Astrocyte (in vitro differentiated cells and primary cell): ENCODE measurements around the gene MEIOB. TPM values are rescaled to one million over a fixed set of nuclear protein-coding genes. Genes with fewer than 3 reads are reported as not detected.

Experiments
- DNase-seq: peaks from one replicate; pipeline ENCODE4 v3.0.0-alpha.2; 2010; ENCODE audit warnings: low read depth
- FAIRE-seq: peaks from 2 replicates; lab custom pipeline; 2011; peaks lifted over from hg19 to GRCh38; lab: Jason Lieb, UNC
- H2AFZ ChIP-seq: 2 replicates; pipeline ENCODE4 v1.6.0; 2012; ENCODE audit warnings: low read depth, low read length, inconsistent platforms
- H3K27ac ChIP-seq: 2 replicates; pipeline ENCODE4 v1.5.1; 2011; ENCODE audit warnings: low read depth, low read length, inconsistent platforms
- H3K27me3 ChIP-seq: 2 replicates; pipeline ENCODE4 v1.6.0; 2011; ENCODE audit warnings: low read length, inconsistent platforms; ENCODE audit not compliant: insufficient read depth
- H3K36me3 ChIP-seq: 2 replicates; pipeline ENCODE4 v1.5.1; 2011; ENCODE audit warnings: low read length, inconsistent platforms; ENCODE audit not compliant: insufficient read depth
- H3K4me1 ChIP-seq: 2 replicates; pipeline ENCODE4 v1.5.1; 2011; ENCODE audit warnings: low read length, inconsistent platforms; ENCODE audit not compliant: insufficient read depth
- H3K4me2 ChIP-seq: 2 replicates; pipeline ENCODE4 v1.6.0; 2012; ENCODE audit warnings: low read length, inconsistent platforms
- H3K4me3 ChIP-seq: 2 replicates; pipeline ENCODE4 v1.5.1; 2011; ENCODE audit warnings: low read depth, mild to moderate bottlenecking, low read length, inconsistent platforms; ENCODE audit not compliant: insufficient read depth
- H3K79me2 ChIP-seq: 2 replicates; pipeline ENCODE4 v1.6.0; 2012; ENCODE audit warnings: mild to moderate bottlenecking, low read length, inconsistent platforms; ENCODE audit not compliant: insufficient read depth
- H3K9ac ChIP-seq: 2 replicates; pipeline ENCODE4 v1.6.0; 2012; ENCODE audit warnings: mild to moderate bottlenecking, low read length, inconsistent platforms
- H3K9me3 ChIP-seq: 2 replicates; pipeline ENCODE4 v1.5.1; 2012; ENCODE audit warnings: low read depth, mild to moderate bottlenecking, low read length, inconsistent platforms; ENCODE audit not compliant: insufficient read depth
- H4K20me1 ChIP-seq: 2 replicates; pipeline ENCODE4 v1.6.0; 2012; ENCODE audit warnings: low read length, inconsistent platforms; ENCODE audit not compliant: insufficient read depth
- H3K27ac Mint-ChIP-seq: one replicate; pipeline ENCODE4 v1.8.0; 2021; ENCODE audit warnings: mild to moderate bottlenecking, mixed read lengths; ENCODE audit not compliant: unreplicated experiment
- H3K27me3 Mint-ChIP-seq: one replicate; pipeline ENCODE4 v1.8.0; 2021; ENCODE audit warnings: low read depth, mixed read lengths; ENCODE audit not compliant: unreplicated experiment
- H3K36me3 Mint-ChIP-seq: one replicate; pipeline ENCODE4 v1.8.0; 2021; ENCODE audit warnings: low read depth, mixed read lengths; ENCODE audit not compliant: unreplicated experiment
- H3K4me1 Mint-ChIP-seq: one replicate; pipeline ENCODE4 v1.8.0; 2021; ENCODE audit warnings: low read depth, mixed read lengths; ENCODE audit not compliant: unreplicated experiment
- H3K4me3 Mint-ChIP-seq: one replicate; pipeline ENCODE4 v1.8.0; 2021; ENCODE audit warnings: mild to moderate bottlenecking, moderate library complexity, mixed read lengths; ENCODE audit not compliant: unreplicated experiment
- H3K9me3 Mint-ChIP-seq: one replicate; pipeline ENCODE4 v1.8.0; 2021; ENCODE audit warnings: mild to moderate bottlenecking, mixed read lengths; ENCODE audit not compliant: unreplicated experiment
- CTCF ChIP-seq: IDR thresholded peaks from 2 replicates; pipeline ENCODE4 v1.5.1; 2011; ENCODE audit warnings: low read depth, mild to moderate bottlenecking, inconsistent platforms, low read length, moderate library complexity; ENCODE audit not compliant: insufficient read depth
- EZH2 ChIP-seq: IDR thresholded peaks from 2 replicates; pipeline ENCODE4 v1.6.1; 2012; ENCODE audit warnings: mild to moderate bottlenecking, low read length, inconsistent platforms; ENCODE audit not compliant: insufficient read depth
- total RNA-seq: library from RNA; stranded (reverse); gene quantifications from 2 replicates; pipeline ENCODE4 v1.2.1, GENCODE V29; 2021

The MEIOB gene
- total RNA-seq, 1 donor from 2014 or later = 0.16 TPM

GRCh38 chr16:1908184-1908583, 36.2 kb upstream of the MEIOB start:
- Histone ChIP-seq H3K4me2 (no peak overlapping the region), H3K4me1 (no peaks in the 10 kb centered on the region), H3K27me3 (peaks cover 18% of the 10 kb centered on the region), H2AFZ (no peak overlapping the region), H3K36me3 (no peaks in the 10 kb centered on the region), H3K9me3 (no peaks in the 10 kb centered on the region), H4K20me1 (no peaks in the 10 kb centered on the region), H3K9ac (no peak overlapping the region), H3K4me3 (no peak overlapping the region), H3K79me2 (no peaks in the 10 kb centered on the region), H3K27ac (no peak overlapping the region)
- no peak for FAIRE-seq
- TF ChIP-seq EZH2 = no peak
- TF ChIP-seq CTCF = no peak
- Mint-ChIP-seq H3K9me3 (no peaks in the 10 kb centered on the region), H3K27ac (no peak overlapping the region), H3K36me3 (no peaks in the 10 kb centered on the region), H3K4me1 (peaks cover 3% of the 10 kb centered on the region), H3K27me3 (peaks cover 33% of the 10 kb centered on the region), H3K4me3 (no peak overlapping the region)
- no peak for DNase-seq

GRCh38 chr16:1907226-1907860, 35.4 kb upstream of the MEIOB start:
- TF ChIP-seq CTCF (no peak), EZH2 (no peak)
- Histone ChIP-seq H3K9ac (no peak overlapping the region), H2AFZ (no peak overlapping the region), H3K27me3 (peaks cover 18% of the 10 kb centered on the region), H3K79me2 (no peaks in the 10 kb centered on the region), H3K9me3 (no peaks in the 10 kb centered on the region), H3K4me3 (no peak overlapping the region), H3K4me1 (no peaks in the 10 kb centered on the region), H3K27ac (no peak overlapping the region), H3K36me3 (no peaks in the 10 kb centered on the region), H4K20me1 (no peaks in the 10 kb centered on the region), H3K4me2 (no peak overlapping the region)
- Mint-ChIP-seq H3K36me3 (no peaks in the 10 kb centered on the region), H3K9me3 (no peaks in the 10 kb centered on the region), H3K27me3 (peaks cover 31% of the 10 kb centered on the region), H3K4me3 (no peak overlapping the region), H3K27ac (no peak overlapping the region), H3K4me1 (peaks cover 3% of the 10 kb centered on the region)
- FAIRE-seq (no peak), DNase-seq (no peak)

- no peaks in the 10 kb centered on the region for H3K79me2 ChIP-seq
- H3K27me3 Mint-ChIP-seq = peaks cover 31% of the 10 kb centered on the region
- H3K36me3 ChIP-seq = no peaks in the 10 kb centered on the region
- H3K27me3 ChIP-seq = peaks cover 18% of the 10 kb centered on the region
- no peak overlapping the region for H3K27ac ChIP-seq
- no peaks in the 10 kb centered on the region for H3K9me3 Mint-ChIP-seq
- DNase-seq (no peak), FAIRE-seq (no peak)
- no peak overlapping the region for H3K4me2 ChIP-seq
- no peak overlapping the region for H3K4me3 Mint-ChIP-seq
- H3K4me3 ChIP-seq = no peak overlapping the region
- no peak for TF ChIP-seq EZH2
- H2AFZ ChIP-seq = no peak overlapping the region
- no peak overlapping the region for H3K27ac Mint-ChIP-seq
- H3K9me3 ChIP-seq = no peaks in the 10 kb centered on the region
- H3K4me1 ChIP-seq = no peaks in the 10 kb centered on the region
- H3K36me3 Mint-ChIP-seq = no peaks in the 10 kb centered on the region
- peaks cover 3% of the 10 kb centered on the region for H3K4me1 Mint-ChIP-seq
- H3K9ac ChIP-seq = no peak overlapping the region
- H4K20me1 ChIP-seq = no peaks in the 10 kb centered on the region
Measured at GRCh38 chr16:1906846-1907165, 34.8 kb upstream of the MEIOB start.
